ENCODE data around the gene KLHL36.
A peak's percentile ranks its signal among the peaks of the same experiment; 100 is the strongest.
"Not testable (repeated sequence)": the region's sequence is repeated elsewhere in the genome, so short reads cannot be mapped to it uniquely, and the experiment has no call there.

Gene KLHL36

GRCh38 chr16:84690088-84690819 is 41.9 kb downstream of the KLHL36 start:
- Histone ChIP-seq H3K27ac (ENCODE audit: low read depth, low read length) (no peak overlapping the region), H3K9me3 (ENCODE audit: control insufficient read depth in 1 of 2, low read length in 2 of 2) (no peaks in the 10 kb centered on the region), H3K9ac (ENCODE audit: low read depth in 1 of 2, low read length in 2 of 2) (no peak overlapping the region), H3K4me1 (ENCODE audit: control insufficient read depth in 1 of 2, insufficient read depth in 2 of 2, low read length in 2 of 2) (peaks cover 8 to 10% of the 10 kb centered on the region in 2 donors), H3K27me3 (ENCODE audit: control insufficient read depth in 1 of 2, insufficient read depth in 2 of 2, low read length in 2 of 2) (no peaks in the 10 kb centered on the region), H3K4me3 (ENCODE audit: low read depth in 1 of 2, low read length in 2 of 2) (no peak overlapping the region), H3K36me3 (ENCODE audit: control insufficient read depth in 1 of 2, insufficient read depth in 2 of 2, low read length in 2 of 2) (no peaks in the 10 kb centered on the region)

GRCh38 chr16:84692451-84693214 is 44.3 kb downstream of the KLHL36 start:
- H3K4me3 ChIP-seq (ENCODE audit: low read depth in 1 of 2, low read length in 2 of 2) = no peak overlapping the region
- H3K27ac ChIP-seq (ENCODE audit: low read depth, low read length) = no peak overlapping the region
- peaks cover 8 to 10% of the 10 kb centered on the region in 2 donors for H3K4me1 ChIP-seq (ENCODE audit: control insufficient read depth in 1 of 2, insufficient read depth in 2 of 2, low read length in 2 of 2)
- H3K27me3 ChIP-seq (ENCODE audit: control insufficient read depth in 1 of 2, insufficient read depth in 2 of 2, low read length in 2 of 2) = no peaks in the 10 kb centered on the region
- no peak overlapping the region for H3K9ac ChIP-seq (ENCODE audit: low read depth in 1 of 2, low read length in 2 of 2)
- no peaks in the 10 kb centered on the region for H3K9me3 ChIP-seq (ENCODE audit: control insufficient read depth in 1 of 2, low read length in 2 of 2)
- no peaks in the 10 kb centered on the region for H3K36me3 ChIP-seq (ENCODE audit: control insufficient read depth in 1 of 2, insufficient read depth in 2 of 2, low read length in 2 of 2)

- H3K4me3 ChIP-seq (ENCODE audit: low read depth in 1 of 2, low read length in 2 of 2); H3K27me3 ChIP-seq (ENCODE audit: control insufficient read depth in 1 of 2, insufficient read depth in 2 of 2, low read length in 2 of 2); H3K9ac ChIP-seq (ENCODE audit: low read depth in 1 of 2, low read length in 2 of 2): not testable (repeated sequence)
Observed at GRCh38 chr16:84693869-84694268, 45.6 kb downstream of the KLHL36 start.

GRCh38 chr16:84694980-84695379 is 46.7 kb downstream of the KLHL36 start:
- no peak overlapping the region for H3K9ac ChIP-seq (ENCODE audit: low read depth in 1 of 2, low read length in 2 of 2)
- H3K27ac ChIP-seq (ENCODE audit: low read depth, low read length) = no peak overlapping the region
- no peaks in the 10 kb centered on the region for H3K9me3 ChIP-seq (ENCODE audit: control insufficient read depth in 1 of 2, low read length in 2 of 2)
- H3K27me3 ChIP-seq (ENCODE audit: control insufficient read depth in 1 of 2, insufficient read depth in 2 of 2, low read length in 2 of 2) = no peaks in the 10 kb centered on the region
- H3K4me3 ChIP-seq (ENCODE audit: low read depth in 1 of 2, low read length in 2 of 2) = no peak overlapping the region
- H3K36me3 ChIP-seq (ENCODE audit: control insufficient read depth in 1 of 2, insufficient read depth in 2 of 2, low read length in 2 of 2) = no peaks in the 10 kb centered on the region
- H3K4me1 ChIP-seq (ENCODE audit: control insufficient read depth in 1 of 2, insufficient read depth in 2 of 2, low read length in 2 of 2) = peaks cover 14 to 15% of the 10 kb centered on the region in 2 donors

More at GRCh38 chr16:84693869-84694268, 45.6 kb downstream of the KLHL36 start:
- not testable (repeated sequence) for H3K36me3 ChIP-seq (ENCODE audit: control insufficient read depth in 1 of 2, insufficient read depth in 2 of 2, low read length in 2 of 2); H3K27ac ChIP-seq (ENCODE audit: low read depth, low read length); H3K9me3 ChIP-seq (ENCODE audit: control insufficient read depth in 1 of 2, low read length in 2 of 2)
- H3K4me1 ChIP-seq (ENCODE audit: control insufficient read depth in 1 of 2, insufficient read depth in 2 of 2, low read length in 2 of 2) = peaks cover 8 to 10% of the 10 kb centered on the region in 2 donors

- H3K4me1 ChIP-seq (ENCODE audit: control insufficient read depth in 1 of 2, insufficient read depth in 2 of 2, low read length in 2 of 2) = peaks cover 20 to 29% of the 10 kb centered on the region in 2 donors
- no peaks in the 10 kb centered on the region for H3K27me3 ChIP-seq (ENCODE audit: control insufficient read depth in 1 of 2, insufficient read depth in 2 of 2, low read length in 2 of 2)
- H3K9me3 ChIP-seq (ENCODE audit: control insufficient read depth in 1 of 2, low read length in 2 of 2) = no peaks in the 10 kb centered on the region
- H3K36me3 ChIP-seq (ENCODE audit: control insufficient read depth in 1 of 2, insufficient read depth in 2 of 2, low read length in 2 of 2) = no peaks in the 10 kb centered on the region
- peak overlapping the region; percentile 44 to 55 for H3K9ac ChIP-seq (ENCODE audit: low read depth in 1 of 2, low read length in 2 of 2)
- peak overlapping the region; percentile 75 to 94 for H3K4me3 ChIP-seq (ENCODE audit: low read depth in 1 of 2, low read length in 2 of 2)
- H3K27ac ChIP-seq (ENCODE audit: low read depth, low read length) = no peak overlapping the region
Observed at GRCh38 chr16:84699147-84699711, 50.9 kb downstream of the KLHL36 start.

GRCh38 chr16:84699712-84700445 is 51.6 kb downstream of the KLHL36 start, which contains the start of gene USP10:
Gene USP10, plus strand, starts transcription at chr16:84700000. Its CDS starts 91 bp downstream, at chr16:84700091.
- H3K27ac ChIP-seq (ENCODE audit: low read depth, low read length) = peak within 1 kb of the TSS; percentile 30
- peak within 1 kb of the TSS; percentile 79 to 90 for H3K9ac ChIP-seq (ENCODE audit: low read depth in 1 of 2, low read length in 2 of 2)
- H3K9me3 ChIP-seq (ENCODE audit: control insufficient read depth in 1 of 2, low read length in 2 of 2) = no peaks in the 10 kb centered on the region

GRCh38 chr16:84700446-84701300 is 52.4 kb downstream of the KLHL36 start:
- Histone ChIP-seq H3K27ac (ENCODE audit: low read depth, low read length) (peak overlapping the region; percentile 30), H3K36me3 (ENCODE audit: control insufficient read depth in 1 of 2, insufficient read depth in 2 of 2, low read length in 2 of 2) (no peaks in the 10 kb centered on the region)

More at GRCh38 chr16:84699712-84700445, 51.6 kb downstream of the KLHL36 start, which contains the start of gene USP10:
- Histone ChIP-seq H3K36me3 (ENCODE audit: control insufficient read depth in 1 of 2, insufficient read depth in 2 of 2, low read length in 2 of 2) (no peaks in the 10 kb centered on the region), H3K4me3 (ENCODE audit: low read depth in 1 of 2, low read length in 2 of 2) (peak within 1 kb of the TSS; percentile 85 to 94), H3K4me1 (ENCODE audit: control insufficient read depth in 1 of 2, insufficient read depth in 2 of 2, low read length in 2 of 2) (peaks cover 26 to 35% of the 10 kb centered on the region in 2 donors), H3K27me3 (ENCODE audit: control insufficient read depth in 1 of 2, insufficient read depth in 2 of 2, low read length in 2 of 2) (no peaks in the 10 kb centered on the region)

GRCh38 chr16:84703681-84704080 is 55.4 kb downstream of the KLHL36 start:
- Histone ChIP-seq H3K27me3 (ENCODE audit: control insufficient read depth in 1 of 2, insufficient read depth in 2 of 2, low read length in 2 of 2) (no peaks in the 10 kb centered on the region), H3K4me1 (ENCODE audit: control insufficient read depth in 1 of 2, insufficient read depth in 2 of 2, low read length in 2 of 2) (peaks cover 37 to 39% of the 10 kb centered on the region in 2 donors), H3K9me3 (ENCODE audit: control insufficient read depth in 1 of 2, low read length in 2 of 2) (no peaks in the 10 kb centered on the region), H3K9ac (ENCODE audit: low read depth in 1 of 2, low read length in 2 of 2) (no peak overlapping the region), H3K36me3 (ENCODE audit: control insufficient read depth in 1 of 2, insufficient read depth in 2 of 2, low read length in 2 of 2) (peaks cover 0 to under 1% of the 10 kb centered on the region in 2 donors), H3K4me3 (ENCODE audit: low read depth in 1 of 2, low read length in 2 of 2) (no peak overlapping the region), H3K27ac (ENCODE audit: low read depth, low read length) (no peak overlapping the region)

More at GRCh38 chr16:84700446-84701300, 52.4 kb downstream of the KLHL36 start:
- Histone ChIP-seq H3K27me3 (ENCODE audit: control insufficient read depth in 1 of 2, insufficient read depth in 2 of 2, low read length in 2 of 2) (no peaks in the 10 kb centered on the region), H3K9ac (ENCODE audit: low read depth in 1 of 2, low read length in 2 of 2) (peak overlapping the region; percentile 79 to 90), H3K9me3 (ENCODE audit: control insufficient read depth in 1 of 2, low read length in 2 of 2) (no peaks in the 10 kb centered on the region), H3K4me1 (ENCODE audit: control insufficient read depth in 1 of 2, insufficient read depth in 2 of 2, low read length in 2 of 2) (peaks cover 31 to 37% of the 10 kb centered on the region in 2 donors), H3K4me3 (ENCODE audit: low read depth in 1 of 2, low read length in 2 of 2) (peak overlapping the region; percentile 85 to 94)

GRCh38 chr16:84704253-84704652 is 55.9 kb downstream of the KLHL36 start:
- Histone ChIP-seq H3K27me3 (ENCODE audit: control insufficient read depth in 1 of 2, insufficient read depth in 2 of 2, low read length in 2 of 2) (no peaks in the 10 kb centered on the region), H3K4me1 (ENCODE audit: control insufficient read depth in 1 of 2, insufficient read depth in 2 of 2, low read length in 2 of 2) (peaks cover 39 to 40% of the 10 kb centered on the region in 2 donors), H3K36me3 (ENCODE audit: control insufficient read depth in 1 of 2, insufficient read depth in 2 of 2, low read length in 2 of 2) (peaks cover 0 to 6% of the 10 kb centered on the region in 2 donors), H3K9ac (ENCODE audit: low read depth in 1 of 2, low read length in 2 of 2) (no peak overlapping the region), H3K27ac (ENCODE audit: low read depth, low read length) (no peak overlapping the region), H3K9me3 (ENCODE audit: control insufficient read depth in 1 of 2, low read length in 2 of 2) (no peaks in the 10 kb centered on the region), H3K4me3 (ENCODE audit: low read depth in 1 of 2, low read length in 2 of 2) (peak overlapping the region in 1 of 2 donors; percentile 24)

All from duodenal mucosa (tissue), 2 donors.